Vagina (tissue), 2 donors: Measurements from ENCODE around the gene ZNF214. TPM values are rescaled to one million over a fixed set of nuclear protein-coding genes. Genes with fewer than 3 reads are reported as not detected.

Experiments used
- DNase-seq, 2 donors: peaks; one replicate each; pipeline ENCODE4 v3.0.0-alpha.2; 2017; ENCODE audit errors: extremely low spot score in 2 of 2
- H3K27ac ChIP-seq: fragments of 200-600 bp; sonication (generic); one replicate; pipeline ENCODE4 v1.5.1; 2019
- H3K27me3 ChIP-seq: fragments of 200-600 bp; sonication (generic); one replicate; pipeline ENCODE4 v1.5.1; 2019
- H3K36me3 ChIP-seq, 2 donors: fragments of 200-600 bp; sonication (generic); one replicate each; pipeline ENCODE4 v1.5.1; 2017 to 2019
- H3K4me1 ChIP-seq: fragments of 200-600 bp; sonication (generic); one replicate; pipeline ENCODE4 v1.5.1; 2019
- H3K4me3 ChIP-seq, 2 donors: fragments of 200-600 bp; sonication (generic); 1 replicate in 1 of 2; 2 replicates in 1 of 2; pipeline ENCODE4 v1.5.1; 2016 to 2019
- H3K9me3 ChIP-seq: fragments of 200-600 bp; sonication (generic); one replicate; pipeline ENCODE4 v1.5.1; 2019
- CTCF ChIP-seq, 3 experiments: fragments of 450-650 bp in 2 of 3; fragments of 200-600 bp in 1 of 3; sonication (generic) in 1 of 3; IDR thresholded peaks; one replicate each; pipeline ENCODE4 v1.5.1; 2017 to 2019; ENCODE audit warnings: antibody characterized with exemption in 3 of 3, mild to moderate bottlenecking in 2 of 3, moderate library complexity in 2 of 3
- POLR2A ChIP-seq, 2 donors: fragments of 450-650 bp; IDR thresholded peaks; one replicate each; pipeline ENCODE4 v1.6.1; 2017; ENCODE audit warnings: antibody characterized with exemption in 2 of 2, mild to moderate bottlenecking in 2 of 2, moderate library complexity in 2 of 2
- POLR2AphosphoS5 ChIP-seq, 2 donors: sonication (generic); formaldehyde crosslinking; IDR thresholded peaks; one replicate each; pipeline ENCODE4 v1.9.0; 2017; ENCODE audit warnings: antibody characterized with exemption in 2 of 2, mild to moderate bottlenecking in 2 of 2, low read depth in 1 of 2; ENCODE audit not compliant: insufficient read depth in 1 of 2
- intact Hi-C: fragments of 100-400 bp; cut with DNase I; formaldehyde crosslinking; loops from one replicate; pipeline ENCODE4 v1.15.1; 2023
- total RNA-seq: library from RNA; depleted of rRNA; stranded (reverse); fragments of >200 nt; gene quantifications from one replicate; pipeline ENCODE4 v1.2.3, GENCODE V29; 2016

ZNF214 gene
- total RNA-seq, 1 donor from 2014 or later: 3.9 TPM

- Histone ChIP-seq H3K27me3 (no peaks in the 10 kb centered on the region), H3K4me1 (no peaks in the 10 kb centered on the region), H3K4me3 (no peak overlapping the region), H3K27ac (no peak overlapping the region), H3K36me3 (no peaks in the 10 kb centered on the region), H3K9me3 (no peaks in the 10 kb centered on the region)
- no peak for TF ChIP-seq CTCF (IDR thresholded peaks at IDR 0.05)
- intact Hi-C loops: no loop called here
- no peak for DNase-seq
These were observed 30.0 kb upstream of the ZNF214 start for GRCh38 chr11:7050191-7050590.

GRCh38 chr11:7046474-7047175, 26.5 kb upstream of the ZNF214 start:
- no peak overlapping the region for H3K4me3 ChIP-seq
- no peaks in the 10 kb centered on the region for H3K9me3 ChIP-seq
- no peaks in the 10 kb centered on the region for H3K4me1 ChIP-seq
- no peak for DNase-seq
- H3K27me3 ChIP-seq: no peaks in the 10 kb centered on the region
- no peaks in the 10 kb centered on the region for H3K36me3 ChIP-seq
- no peak overlapping the region for H3K27ac ChIP-seq
- TF ChIP-seq POLR2A (IDR thresholded peaks at IDR 0.05) (no peak), POLR2AphosphoS5 (IDR thresholded peaks at IDR 0.05; ENCODE audit: insufficient read depth in 1 of 2, low read depth in 1 of 2) (no peak), CTCF (IDR thresholded peaks at IDR 0.05) (no peak)
- intact Hi-C loops: no loop called here

GRCh38 chr11:7034019-7034418, 13.9 kb upstream of the ZNF214 start:
- TF ChIP-seq POLR2AphosphoS5 (IDR thresholded peaks at IDR 0.05; ENCODE audit: insufficient read depth in 1 of 2, low read depth in 1 of 2): no peak
- TF ChIP-seq POLR2A (IDR thresholded peaks at IDR 0.05): no peak
- no peak for TF ChIP-seq CTCF (IDR thresholded peaks at IDR 0.05)
- intact Hi-C loops: no loop called here
- no peaks in the 10 kb centered on the region for H3K4me1 ChIP-seq
- no peaks in the 10 kb centered on the region for H3K9me3 ChIP-seq
- H3K36me3 ChIP-seq: no peaks in the 10 kb centered on the region
- DNase-seq: no peak
- H3K27ac ChIP-seq: no peak overlapping the region
- H3K27me3 ChIP-seq: no peaks in the 10 kb centered on the region
- H3K4me3 ChIP-seq: no peak overlapping the region

- H3K36me3 ChIP-seq: no peaks in the 10 kb centered on the region
- H3K4me1 ChIP-seq: no peaks in the 10 kb centered on the region
- DNase-seq: no peak
- no peak for TF ChIP-seq CTCF (IDR thresholded peaks at IDR 0.05)
- no peak for TF ChIP-seq POLR2AphosphoS5 (IDR thresholded peaks at IDR 0.05; ENCODE audit: insufficient read depth in 1 of 2, low read depth in 1 of 2)
- TF ChIP-seq POLR2A (IDR thresholded peaks at IDR 0.05): no peak
- intact Hi-C loops: no loop called here
- no peak overlapping the region for H3K4me3 ChIP-seq
- H3K9me3 ChIP-seq: no peaks in the 10 kb centered on the region
- H3K27me3 ChIP-seq: no peaks in the 10 kb centered on the region
- H3K27ac ChIP-seq: no peak overlapping the region
These were observed 12.5 kb upstream of the ZNF214 start for GRCh38 chr11:7032692-7033091.

GRCh38 chr11:7031471-7031871, 11.3 kb upstream of the ZNF214 start:
- Histone ChIP-seq H3K4me1 (no peaks in the 10 kb centered on the region), H3K36me3 (no peaks in the 10 kb centered on the region), H3K4me3 (no peak overlapping the region), H3K27ac (no peak overlapping the region), H3K27me3 (no peaks in the 10 kb centered on the region), H3K9me3 (no peaks in the 10 kb centered on the region)
- TF ChIP-seq CTCF (IDR thresholded peaks at IDR 0.05): no peak
- no peak for TF ChIP-seq POLR2A (IDR thresholded peaks at IDR 0.05)
- no peak for TF ChIP-seq POLR2AphosphoS5 (IDR thresholded peaks at IDR 0.05; ENCODE audit: insufficient read depth in 1 of 2, low read depth in 1 of 2)
- intact Hi-C loops: no loop called here
- no peak for DNase-seq
